Measurements from ENCODE around the gene FLRT2.

FLRT2 gene

DNA sequence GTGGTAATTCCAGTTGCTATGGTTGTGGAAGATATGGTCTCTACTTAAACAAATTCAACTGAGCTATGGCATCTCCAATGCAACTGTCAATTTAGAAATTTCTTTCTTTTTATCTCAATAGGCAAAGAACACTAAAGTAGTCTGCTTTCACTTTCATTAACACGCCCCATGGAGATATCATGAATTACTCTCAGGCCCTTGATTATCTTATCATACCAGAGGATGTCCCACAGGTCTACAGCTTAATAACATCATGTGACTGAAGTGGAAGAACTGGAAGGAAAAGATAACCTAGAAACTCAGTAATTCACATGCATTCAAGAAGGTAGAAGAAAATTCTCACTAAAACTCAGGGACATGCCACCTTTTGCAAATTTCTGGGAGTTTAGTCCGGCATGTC is 114.3 kb downstream of the FLRT2 start:
- TF ChIP-seq, protein P1, sequence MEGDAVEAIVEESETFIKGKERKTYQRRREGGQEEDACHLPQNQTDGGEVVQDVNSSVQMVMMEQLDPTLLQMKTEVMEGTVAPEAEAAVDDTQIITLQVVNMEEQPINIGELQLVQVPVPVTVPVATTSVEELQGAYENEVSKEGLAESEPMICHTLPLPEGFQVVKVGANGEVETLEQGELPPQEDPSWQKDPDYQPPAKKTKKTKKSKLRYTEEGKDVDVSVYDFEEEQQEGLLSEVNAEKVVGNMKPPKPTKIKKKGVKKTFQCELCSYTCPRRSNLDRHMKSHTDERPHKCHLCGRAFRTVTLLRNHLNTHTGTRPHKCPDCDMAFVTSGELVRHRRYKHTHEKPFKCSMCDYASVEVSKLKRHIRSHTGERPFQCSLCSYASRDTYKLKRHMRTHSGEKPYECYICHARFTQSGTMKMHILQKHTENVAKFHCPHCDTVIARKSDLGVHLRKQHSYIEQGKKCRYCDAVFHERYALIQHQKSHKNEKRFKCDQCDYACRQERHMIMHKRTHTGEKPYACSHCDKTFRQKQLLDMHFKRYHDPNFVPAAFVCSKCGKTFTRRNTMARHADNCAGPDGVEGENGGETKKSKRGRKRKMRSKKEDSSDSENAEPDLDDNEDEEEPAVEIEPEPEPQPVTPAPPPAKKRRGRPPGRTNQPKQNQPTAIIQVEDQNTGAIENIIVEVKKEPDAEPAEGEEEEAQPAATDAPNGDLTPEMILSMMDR (conservative IDR thresholded peaks at IDR 0.05): no peak
- H3K27ac ChIP-seq: no peak overlapping the region

DNA sequence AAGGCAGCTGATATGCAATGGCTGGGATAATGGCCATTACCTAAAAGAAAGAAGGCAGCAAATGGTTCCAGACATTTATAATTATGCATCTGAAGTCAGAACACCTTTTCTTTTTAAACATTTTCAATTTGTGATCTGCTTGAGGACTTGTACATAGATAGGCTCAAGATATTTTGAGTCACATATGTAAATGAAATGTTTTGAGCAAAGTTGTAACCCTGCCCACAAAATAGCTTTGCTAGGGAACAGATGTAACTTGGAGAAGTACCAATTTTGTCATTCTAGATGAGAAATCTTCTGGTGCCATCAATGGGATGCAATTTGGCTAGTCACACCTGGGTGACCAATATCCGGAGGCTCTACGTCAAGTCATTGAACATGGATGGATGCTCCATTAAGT is 123.1 kb downstream of the FLRT2 start:
- TF ChIP-seq, protein P1 (conservative IDR thresholded peaks at IDR 0.05): no peak
- H3K27ac ChIP-seq: no peak overlapping the region

DNA sequence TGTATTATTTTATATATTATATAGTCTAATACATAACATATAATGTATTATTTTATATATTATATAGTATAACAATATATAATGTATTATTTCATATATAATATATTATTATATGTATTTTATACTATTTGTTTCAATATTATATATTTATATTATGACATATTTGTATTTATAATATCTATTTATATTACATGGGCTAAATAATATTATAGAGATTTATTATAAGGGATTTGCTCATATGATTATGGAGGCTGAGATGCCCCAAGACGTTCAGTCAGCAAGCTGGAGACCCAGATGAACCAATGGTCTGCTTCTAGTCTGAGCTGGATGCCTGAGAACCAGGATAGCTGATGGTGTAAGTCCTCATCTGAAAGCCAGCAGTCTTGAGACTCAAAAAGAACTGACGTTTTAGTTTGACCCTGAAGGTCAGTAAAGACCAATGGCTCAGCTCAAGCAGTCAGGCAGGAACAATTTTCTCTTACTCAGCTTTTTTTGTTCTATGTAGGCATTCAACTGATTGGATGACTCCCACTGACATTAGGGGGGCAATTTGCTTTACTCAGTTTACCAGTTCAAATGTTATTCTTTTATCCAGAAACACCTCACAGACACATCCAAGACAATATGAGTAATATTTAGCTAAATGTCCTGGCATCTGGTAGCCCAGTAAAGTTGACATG is 130.4 kb downstream of the FLRT2 start:
- TF ChIP-seq, protein P1 (conservative IDR thresholded peaks at IDR 0.05): no peak
- H3K27ac ChIP-seq: no peak overlapping the region

GRCh38 chr14:85662096-85662495 is 132.2 kb downstream of the FLRT2 start:
- TF ChIP-seq, protein P1 (conservative IDR thresholded peaks at IDR 0.05): no peak
- no peak overlapping the region for H3K27ac ChIP-seq

GRCh38 chr14:85663256-85663655 is 133.3 kb downstream of the FLRT2 start:
- no peak overlapping the region for H3K27ac ChIP-seq
- TF ChIP-seq, protein P1 (conservative IDR thresholded peaks at IDR 0.05): no peak

DNA sequence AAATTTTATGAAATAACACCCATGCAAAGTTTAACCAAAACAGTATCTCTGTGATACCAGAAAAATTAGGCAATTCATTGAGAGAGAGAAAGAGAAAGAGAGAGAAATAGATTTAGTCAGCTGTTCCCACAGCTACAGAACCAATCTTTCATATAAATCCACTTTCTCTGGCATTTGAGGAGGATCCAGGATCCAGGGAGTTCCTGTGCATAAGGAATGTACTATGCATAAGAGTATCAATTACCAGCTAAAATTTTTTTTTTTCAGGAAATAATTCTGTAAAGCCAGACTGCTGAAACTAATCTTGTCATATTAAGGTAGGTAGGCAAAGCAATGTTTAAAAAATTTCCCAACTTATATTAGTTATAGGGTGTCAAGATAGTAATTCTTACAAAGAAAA is 133.7 kb downstream of the FLRT2 start:
- H3K27ac ChIP-seq: no peak overlapping the region
- TF ChIP-seq, protein P1 (conservative IDR thresholded peaks at IDR 0.05): no peak

- no peak overlapping the region for H3K27ac ChIP-seq
- TF ChIP-seq, protein P1 (conservative IDR thresholded peaks at IDR 0.05): no peak
Observed at GRCh38 chr14:85675957-85676356, 146.0 kb downstream of the FLRT2 start.
